Activated CD4-positive, alpha-beta memory T cell treated with anti-CD3 and anti-CD28 coated beads for 36 hours (primary cell): Measurements from ENCODE around the gene HIVEP2. TPM values are rescaled to one million over a fixed set of nuclear protein-coding genes. Genes with fewer than 3 reads are reported as not detected.

Experiments used
- CTCF ChIA-PET: fragments of 350-600 bp; sonication (Branson Sonifier 250); formaldehyde crosslinking; loops from one replicate; lab custom pipeline; 2021; ENCODE audit warnings: antibody characterized with exemption, inconsistent platforms; lab: Charles Lee
- POLR2A ChIA-PET: fragments of 350-600 bp; sonication (Branson Sonifier 250); formaldehyde crosslinking; loops from one replicate; lab custom pipeline; 2021; ENCODE audit warnings: antibody characterized with exemption; lab: Charles Lee
- DNase-seq: peaks from one replicate; pipeline ENCODE4 v3.0.0-alpha.2; 2020
- H3K27ac Mint-ChIP-seq: one replicate; pipeline ENCODE4 v1.8.0; 2021; ENCODE audit warnings: mixed read lengths
- H3K27me3 Mint-ChIP-seq: one replicate; pipeline ENCODE4 v1.8.0; 2021; ENCODE audit warnings: mixed read lengths
- H3K36me3 Mint-ChIP-seq: one replicate; pipeline ENCODE4 v1.8.0; 2021; ENCODE audit warnings: mixed read lengths
- H3K4me1 Mint-ChIP-seq: one replicate; pipeline ENCODE4 v1.8.0; 2021; ENCODE audit warnings: low read depth, mixed read lengths
- H3K4me3 Mint-ChIP-seq: one replicate; pipeline ENCODE4 v1.8.0; 2021; ENCODE audit warnings: mild to moderate bottlenecking, mixed read lengths
- H3K9me3 Mint-ChIP-seq: one replicate; pipeline ENCODE4 v1.8.0; 2021; ENCODE audit warnings: mixed read lengths
- intact Hi-C: fragments of 100-400 bp; cut with micrococcal nuclease; formaldehyde crosslinking; loops from one replicate; pipeline ENCODE4 v1.15.1; 2023
- total RNA-seq, 2 experiments: library from RNA; stranded (reverse); gene quantifications; one replicate each; pipeline ENCODE4 v1.2.3, GENCODE V29; 2021

HIVEP2 gene
- total RNA-seq, 2 experiments from 2014 or later, result 24.3 to 25.1 TPM

DNA sequence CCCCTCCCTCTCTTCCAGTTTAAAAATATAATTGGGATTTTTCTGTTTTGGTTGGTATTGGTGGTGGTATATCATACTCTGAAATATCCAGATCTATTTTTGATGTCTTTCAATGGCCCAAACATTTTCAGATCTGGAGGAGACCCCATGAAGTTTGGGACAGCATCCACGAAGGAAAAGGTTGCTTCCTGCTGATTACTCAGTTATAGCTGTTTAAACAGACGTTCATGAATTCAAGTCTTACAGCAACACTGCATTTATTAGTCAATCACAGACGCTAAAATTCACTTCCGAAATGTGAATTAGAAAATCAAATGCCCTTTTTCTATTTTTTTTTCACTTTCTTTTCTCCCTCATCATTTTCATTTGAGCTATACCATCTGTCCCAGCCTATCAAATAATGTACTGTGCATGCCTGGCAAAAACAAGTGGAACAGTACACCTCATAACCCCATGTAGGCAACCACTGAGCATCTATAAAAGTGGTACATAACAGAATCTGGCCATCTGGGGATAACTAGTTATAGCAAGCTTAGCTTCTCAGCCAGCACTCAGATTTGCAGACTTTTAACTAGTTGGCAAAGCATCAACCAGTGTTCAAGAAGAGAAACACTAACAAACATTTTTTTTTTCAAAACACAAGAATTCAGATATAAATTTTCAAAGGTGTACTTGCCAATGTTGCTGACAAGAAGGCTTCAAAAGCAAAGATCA, 124.5 kb downstream of the HIVEP2 start:
- Mint-ChIP-seq H3K36me3 (peaks cover 16% of the 10 kb centered on the region), H3K27ac (peak overlapping the region; percentile 97), H3K27me3 (peaks cover 2% of the 10 kb centered on the region), H3K4me3 (peak overlapping the region; percentile 79), H3K4me1 (peaks cover 77% of the 10 kb centered on the region), H3K9me3 (peaks cover 4% of the 10 kb centered on the region)
- CTCF ChIA-PET, result interaction anchor here (0.9 to 2.5 kb wide), 8 partner anchors 9 to 206 kb away, joined by 3 to 8 read pairs (median 4); no protein-coding TSS in a partner anchor
- DNase-seq, result no peak
- intact Hi-C loops, result loop anchor here (1.0 to 5.0 kb wide), 4 partner anchors 23 to 128 kb away; no protein-coding TSS in a partner anchor
- POLR2A ChIA-PET, result interaction anchor here (0.9 to 6.4 kb wide), 16 partner anchors 9 to 126 kb away, joined by 3 to 34 read pairs (median 6); partner anchors contain the start of gene HIVEP2

- CTCF ChIA-PET, result interaction anchor here (0.7 to 2.5 kb wide), 13 partner anchors 8 to 207 kb away, joined by 3 to 8 read pairs (median 3); no protein-coding TSS in a partner anchor
Measured at GRCh38 chr6:142819603-142820337, 125.2 kb downstream of the HIVEP2 start.

DNA sequence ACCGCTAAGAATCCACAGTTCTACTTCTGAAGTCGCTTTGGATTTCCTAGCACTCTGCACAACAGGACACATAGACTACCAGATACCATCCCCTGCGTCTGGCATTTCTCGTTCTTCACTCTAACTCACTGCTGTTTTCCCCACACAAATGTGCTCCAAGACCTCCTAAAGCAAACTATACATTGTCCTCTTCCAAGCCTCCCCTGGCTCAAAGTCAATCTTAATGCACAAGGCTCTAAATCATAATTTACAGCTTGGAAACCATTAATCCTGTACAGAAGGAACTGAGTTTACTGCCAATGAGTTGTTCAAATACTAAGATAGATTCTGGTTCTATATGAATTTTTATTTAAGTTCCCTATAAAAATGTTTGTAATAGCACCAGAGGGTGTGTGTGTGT, 128.5 kb downstream of the HIVEP2 start:
- peaks cover 2% of the 10 kb centered on the region for H3K27me3 Mint-ChIP-seq
- POLR2A ChIA-PET, result interaction anchor here (1.6 kb wide), 1 partner anchor 130 kb away, joined by 4 read pairs; no protein-coding TSS in a partner anchor
- no peaks in the 10 kb centered on the region for H3K9me3 Mint-ChIP-seq
- H3K4me1 Mint-ChIP-seq, result peaks cover 81% of the 10 kb centered on the region
- intact Hi-C loops, result no loop called here
- H3K27ac Mint-ChIP-seq, result no peak overlapping the region
- peaks cover 10% of the 10 kb centered on the region for H3K36me3 Mint-ChIP-seq
- DNase-seq, result no peak
- H3K4me3 Mint-ChIP-seq, result no peak overlapping the region
- CTCF ChIA-PET, result interaction anchor here (0.7 to 0.9 kb wide), 2 partner anchors 16 to 210 kb away, joined by 3 read pairs; no protein-coding TSS in a partner anchor

More at GRCh38 chr6:142819603-142820337, 125.2 kb downstream of the HIVEP2 start:
- intact Hi-C loops, result loop anchor here (1.0 to 5.0 kb wide), 6 partner anchors 8 to 128 kb away; no protein-coding TSS in a partner anchor
- peaks cover 2% of the 10 kb centered on the region for H3K27me3 Mint-ChIP-seq
- H3K27ac Mint-ChIP-seq, result peak overlapping the region; percentile 97
- H3K4me1 Mint-ChIP-seq, result peaks cover 77% of the 10 kb centered on the region
- peaks cover 21% of the 10 kb centered on the region for H3K36me3 Mint-ChIP-seq
- POLR2A ChIA-PET, result interaction anchor here (0.6 to 6.4 kb wide), 19 partner anchors 9 to 631 kb away, joined by 3 to 34 read pairs (median 5); partner anchors contain the start of genes ADAT2, HIVEP2 and PEX3
- peaks cover 4% of the 10 kb centered on the region for H3K9me3 Mint-ChIP-seq
- peak; percentile 63 for DNase-seq
- H3K4me3 Mint-ChIP-seq, result peak overlapping the region; percentile 79

GRCh38 chr6:142816031-142816430, 128.9 kb downstream of the HIVEP2 start:
- intact Hi-C loops, result no loop called here
- Mint-ChIP-seq H3K27me3 (peaks cover 2% of the 10 kb centered on the region), H3K4me1 (peaks cover 81% of the 10 kb centered on the region), H3K27ac (no peak overlapping the region), H3K4me3 (no peak overlapping the region), H3K36me3 (peaks cover 10% of the 10 kb centered on the region), H3K9me3 (no peaks in the 10 kb centered on the region)
- no peak for DNase-seq
- ChIA-PET POLR2A (interaction anchor here (1.6 kb wide), 1 partner anchor 131 kb away, joined by 4 read pairs; no protein-coding TSS in a partner anchor), CTCF (interaction anchor here (0.7 kb wide), 1 partner anchor 16 kb away, joined by 3 read pairs; no protein-coding TSS in a partner anchor)

DNA sequence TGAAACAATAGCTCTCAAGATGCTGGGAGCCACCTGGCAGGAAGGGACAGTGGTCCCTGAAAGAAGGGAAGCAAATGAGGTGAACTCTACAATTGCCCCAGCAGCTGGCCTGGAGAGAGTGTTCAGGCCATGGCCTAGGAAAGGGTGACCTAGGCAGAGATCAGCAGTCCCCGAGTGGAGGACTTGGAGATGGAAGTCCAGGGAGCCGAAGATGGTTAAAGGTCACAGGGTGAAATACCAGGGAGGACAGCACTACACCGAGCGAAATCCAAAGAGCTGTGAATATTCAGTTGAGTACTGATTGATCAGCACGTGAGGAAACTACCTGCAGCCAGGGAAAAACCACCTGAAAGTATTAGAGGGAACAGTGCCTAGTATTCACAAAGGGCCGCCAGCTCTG, 133.1 kb downstream of the HIVEP2 start:
- ChIA-PET CTCF (interaction anchor here (1.4 to 1.9 kb wide), 3 partner anchors 8 to 245 kb away, joined by 3 to 4 read pairs (median 4); no protein-coding TSS in a partner anchor), POLR2A (interaction anchor here (1.4 to 1.8 kb wide), 2 partner anchors 8 to 16 kb away, joined by 4 to 8 read pairs; no protein-coding TSS in a partner anchor)
- Mint-ChIP-seq H3K4me3 (no peak overlapping the region), H3K9me3 (no peaks in the 10 kb centered on the region), H3K36me3 (peaks cover 24% of the 10 kb centered on the region), H3K4me1 (peaks cover 76% of the 10 kb centered on the region), H3K27me3 (no peaks in the 10 kb centered on the region), H3K27ac (peak overlapping the region; percentile 73)
- intact Hi-C loops, result loop anchor here (1.0 kb wide), 2 partner anchors 7 to 10 kb away; no protein-coding TSS in a partner anchor
- no peak for DNase-seq

DNA sequence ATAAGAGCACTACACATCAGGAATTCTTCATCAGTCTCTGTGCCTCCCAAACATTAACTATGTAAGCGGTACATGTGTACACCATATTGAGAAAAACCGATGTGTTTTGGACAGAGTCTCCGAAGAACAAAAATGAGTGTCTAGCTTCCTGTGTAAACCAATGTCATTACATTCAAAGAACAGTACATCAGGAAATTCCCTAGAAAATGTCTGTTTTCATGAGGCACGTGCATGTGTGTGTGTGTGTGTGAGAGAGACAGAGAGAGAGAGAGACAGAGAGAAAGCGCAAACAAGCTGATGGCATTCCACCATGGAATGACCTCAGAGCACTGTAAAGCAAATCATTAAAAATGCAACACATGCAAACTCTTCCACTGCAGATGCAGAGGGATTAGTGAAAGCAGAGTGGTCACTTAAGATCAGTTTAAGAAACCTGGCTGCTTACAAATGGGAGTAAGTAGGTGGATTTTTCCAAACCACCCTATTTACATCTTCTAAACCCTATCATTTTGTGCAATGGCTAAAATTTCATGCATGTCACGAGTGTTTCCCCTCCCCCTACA, 133.9 kb downstream of the HIVEP2 start:
- DNase-seq, result peak; percentile 38
- peak overlapping the region; percentile 73 for H3K27ac Mint-ChIP-seq
- no peaks in the 10 kb centered on the region for H3K27me3 Mint-ChIP-seq
- H3K9me3 Mint-ChIP-seq, result no peaks in the 10 kb centered on the region
- ChIA-PET CTCF (interaction anchor here (1.6 to 1.9 kb wide), 2 partner anchors 9 to 244 kb away, joined by 3 to 4 read pairs; no protein-coding TSS in a partner anchor), POLR2A (interaction anchor here (0.6 to 1.8 kb wide), 5 partner anchors 8 to 42 kb away, joined by 3 to 8 read pairs (median 4); no protein-coding TSS in a partner anchor)
- H3K4me1 Mint-ChIP-seq, result peaks cover 75% of the 10 kb centered on the region
- peaks cover 20% of the 10 kb centered on the region for H3K36me3 Mint-ChIP-seq
- intact Hi-C loops, result loop anchor here (1.0 kb wide), 2 partner anchors 8 to 9 kb away; no protein-coding TSS in a partner anchor
- H3K4me3 Mint-ChIP-seq, result peak overlapping the region; percentile 18

DNA sequence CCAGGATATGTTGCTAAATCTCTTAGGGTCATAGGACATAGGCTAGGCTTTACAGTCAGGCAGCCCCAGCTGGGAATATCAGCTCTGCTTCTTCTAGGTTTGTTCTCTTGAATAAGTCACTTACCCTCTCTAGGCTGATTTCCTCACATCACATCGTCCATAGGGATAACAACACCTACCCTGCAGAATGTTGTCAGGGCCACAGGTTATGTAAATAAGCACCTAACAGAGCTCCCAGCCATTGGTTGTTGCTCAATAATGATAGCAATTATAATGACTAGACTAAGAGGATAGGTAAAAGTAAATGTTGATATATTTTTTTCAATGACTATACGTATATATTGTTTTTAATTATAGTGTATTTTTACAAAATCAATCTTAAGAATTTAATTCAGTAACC, 135.0 kb downstream of the HIVEP2 start:
- peaks cover 18% of the 10 kb centered on the region for H3K36me3 Mint-ChIP-seq
- CTCF ChIA-PET, result no interaction called here

DNA sequence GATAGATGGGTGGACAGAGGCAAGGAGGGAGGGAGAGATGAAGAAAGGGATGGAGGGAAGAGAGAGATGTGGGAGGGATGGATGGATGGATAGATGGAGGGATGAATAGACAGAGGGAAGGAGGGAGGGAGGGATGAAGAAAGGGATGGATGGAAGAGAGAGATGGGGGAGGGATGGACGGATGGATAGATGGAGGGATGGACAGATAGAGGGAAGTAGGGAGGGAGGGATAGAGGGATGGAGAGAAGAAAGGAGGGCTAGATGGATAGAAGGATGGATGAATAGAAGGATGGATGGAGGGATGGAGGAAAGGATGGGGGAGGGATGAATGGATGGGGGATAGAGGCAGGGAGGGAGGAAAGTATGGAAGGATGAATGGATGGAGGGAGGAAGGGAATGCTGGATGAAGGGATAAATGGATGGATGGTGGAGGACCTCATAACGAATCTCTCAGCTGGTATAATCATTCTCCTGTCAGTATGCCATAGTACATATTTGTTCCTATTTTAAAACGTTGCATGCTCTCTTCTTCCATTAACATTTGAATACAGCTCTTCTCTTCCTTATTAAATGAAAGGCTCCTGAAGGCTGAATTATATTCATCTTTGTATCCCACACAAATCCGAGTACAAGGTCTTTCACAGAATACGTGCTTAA, 136.4 kb downstream of the HIVEP2 start:
- ChIA-PET CTCF (interaction anchor here (1.3 to 1.4 kb wide), 2 partner anchors 11 to 39 kb away, joined by 3 to 4 read pairs; no protein-coding TSS in a partner anchor), POLR2A (interaction anchor here (0.9 kb wide), 1 partner anchor 11 kb away, joined by 3 read pairs; no protein-coding TSS in a partner anchor)
- intact Hi-C loops, result no loop called here
- H3K9me3 Mint-ChIP-seq, result no peaks in the 10 kb centered on the region
- H3K4me1 Mint-ChIP-seq, result peaks cover 79% of the 10 kb centered on the region
- H3K4me3 Mint-ChIP-seq, result no peak overlapping the region
- no peaks in the 10 kb centered on the region for H3K27me3 Mint-ChIP-seq
- no peak overlapping the region for H3K27ac Mint-ChIP-seq
- H3K36me3 Mint-ChIP-seq, result peaks cover 15% of the 10 kb centered on the region
- DNase-seq, result no peak

More for the DNA sequence above, 135.0 kb downstream of the HIVEP2 start:
- H3K9me3 Mint-ChIP-seq, result no peaks in the 10 kb centered on the region
- H3K4me3 Mint-ChIP-seq, result no peak overlapping the region
- intact Hi-C loops, result no loop called here
- POLR2A ChIA-PET, result interaction anchor here (0.6 to 0.7 kb wide), 2 partner anchors 33 to 74 kb away, joined by 3 read pairs; no protein-coding TSS in a partner anchor
- DNase-seq, result no peak
- no peak overlapping the region for H3K27ac Mint-ChIP-seq
- H3K27me3 Mint-ChIP-seq, result no peaks in the 10 kb centered on the region
- H3K4me1 Mint-ChIP-seq, result peaks cover 79% of the 10 kb centered on the region

DNA sequence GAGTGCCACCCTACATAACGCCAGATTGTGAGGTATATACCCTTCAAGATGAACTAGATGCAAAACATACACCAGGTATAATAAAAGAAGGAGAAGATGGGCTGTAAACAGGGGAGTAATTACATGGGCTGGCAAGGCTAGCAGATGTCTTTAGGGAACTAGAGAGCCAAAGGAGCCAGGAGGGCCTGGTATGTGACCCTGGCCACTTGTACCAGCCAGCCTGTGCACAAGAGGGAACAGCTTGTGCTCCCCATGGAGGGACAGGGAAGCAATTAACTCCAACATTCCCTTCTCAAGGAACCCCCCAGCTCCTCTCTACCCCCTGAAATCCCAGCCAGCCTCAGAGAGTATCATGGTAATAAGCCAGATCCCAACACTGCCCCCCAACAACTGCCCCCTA, 139.9 kb downstream of the HIVEP2 start:
- Mint-ChIP-seq H3K9me3 (no peaks in the 10 kb centered on the region), H3K27ac (peak overlapping the region; percentile 66), H3K4me1 (peaks cover 88% of the 10 kb centered on the region), H3K36me3 (peaks cover 26% of the 10 kb centered on the region), H3K4me3 (no peak overlapping the region), H3K27me3 (no peaks in the 10 kb centered on the region)
- intact Hi-C loops, result no loop called here
- ChIA-PET POLR2A (interaction anchor here (0.7 to 1.2 kb wide), 2 partner anchors 26 to 140 kb away, joined by 3 to 4 read pairs; no protein-coding TSS in a partner anchor), CTCF (interaction anchor here (0.9 kb wide), 1 partner anchor 19 kb away, joined by 5 read pairs; no protein-coding TSS in a partner anchor)
- no peak for DNase-seq

GRCh38 chr6:142804490-142804889, 140.5 kb downstream of the HIVEP2 start:
- H3K36me3 Mint-ChIP-seq, result peaks cover 24% of the 10 kb centered on the region
- DNase-seq, result no peak
- H3K4me1 Mint-ChIP-seq, result peaks cover 90% of the 10 kb centered on the region
- ChIA-PET POLR2A (interaction anchor here (2.8 kb wide), 1 partner anchor 16 kb away, joined by 24 read pairs; no protein-coding TSS in a partner anchor), CTCF (interaction anchor here (1.8 kb wide), 1 partner anchor 15 kb away, joined by 8 read pairs; no protein-coding TSS in a partner anchor)
- H3K27ac Mint-ChIP-seq, result peak overlapping the region; percentile 66
- no peak overlapping the region for H3K4me3 Mint-ChIP-seq
- no peaks in the 10 kb centered on the region for H3K9me3 Mint-ChIP-seq
- intact Hi-C loops, result no loop called here
- H3K27me3 Mint-ChIP-seq, result no peaks in the 10 kb centered on the region
